Duodenal mucosa (tissue), 2 donors: ENCODE measurements around the gene NUDT15.
"Not testable (repeated sequence)": the region's sequence is repeated elsewhere in the genome, so short reads cannot be mapped to it uniquely, and the experiment has no call there.

Source experiments
- H3K27ac ChIP-seq: one replicate; pipeline ENCODE4 v1.7.0; 2013; ENCODE audit warnings: low read depth, low read length
- H3K27me3 ChIP-seq, 2 donors: one replicate each; pipeline ENCODE4 v1.7.0; 2013; ENCODE audit warnings: low read length in 2 of 2, control low read depth in 1 of 2; ENCODE audit not compliant: insufficient read depth in 2 of 2, control insufficient read depth in 1 of 2
- H3K36me3 ChIP-seq, 2 donors: one replicate each; pipeline ENCODE4 v1.7.0; 2013; ENCODE audit warnings: low read length in 2 of 2, control low read depth in 1 of 2; ENCODE audit not compliant: insufficient read depth in 2 of 2, control insufficient read depth in 1 of 2
- H3K4me1 ChIP-seq, 2 donors: one replicate each; pipeline ENCODE4 v1.7.0; 2013; ENCODE audit warnings: low read length in 2 of 2, control low read depth in 1 of 2; ENCODE audit not compliant: insufficient read depth in 2 of 2, control insufficient read depth in 1 of 2
- H3K4me3 ChIP-seq, 2 donors: one replicate each; pipeline ENCODE4 v1.7.0; 2013; ENCODE audit warnings: low read length in 2 of 2, low read depth in 1 of 2
- H3K9ac ChIP-seq, 2 donors: one replicate each; pipeline ENCODE4 v1.7.0; 2013; ENCODE audit warnings: low read length in 2 of 2, low read depth in 1 of 2
- H3K9me3 ChIP-seq, 2 donors: one replicate each; pipeline ENCODE4 v1.7.0; 2013; ENCODE audit warnings: low read length in 2 of 2, control low read depth in 1 of 2; ENCODE audit not compliant: control insufficient read depth in 1 of 2

Gene NUDT15

DNA sequence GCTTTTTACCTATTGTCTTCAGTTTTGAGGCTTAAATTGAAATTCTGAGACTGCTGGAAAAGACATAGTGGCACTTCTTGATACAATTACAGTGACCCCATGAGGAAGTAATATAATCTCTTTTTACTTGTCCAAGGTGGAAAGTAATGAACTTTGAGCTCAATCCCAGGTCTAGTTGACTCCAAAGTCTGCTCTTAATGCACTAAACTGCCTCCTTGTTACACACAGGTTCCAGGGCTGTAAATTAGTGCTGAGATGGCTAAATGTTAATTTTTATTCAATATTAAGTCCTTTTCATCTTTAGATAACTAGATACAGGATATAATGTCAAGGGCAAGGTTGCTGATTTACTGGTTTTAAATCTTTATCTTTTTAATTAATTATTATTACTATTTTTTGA lies 2.5 kb downstream of the NUDT15 start:
- peaks cover 0 to 2% of the 10 kb centered on the region in 2 donors for H3K9me3 ChIP-seq
- H3K9ac ChIP-seq = no peak overlapping the region
- no peaks in the 10 kb centered on the region for H3K27me3 ChIP-seq
- no peak overlapping the region for H3K4me3 ChIP-seq
- peaks cover 36 to 37% of the 10 kb centered on the region in 2 donors for H3K4me1 ChIP-seq
- H3K27ac ChIP-seq = no peak overlapping the region
- peaks cover 2 to 14% of the 10 kb centered on the region in 2 donors for H3K36me3 ChIP-seq

- Histone ChIP-seq H3K36me3 (peaks cover under 1 to 14% of the 10 kb centered on the region in 2 donors), H3K9me3 (peaks cover 0 to 2% of the 10 kb centered on the region in 2 donors), H3K4me3 (no peak overlapping the region), H3K27ac (no peak overlapping the region), H3K9ac (no peak overlapping the region), H3K27me3 (no peaks in the 10 kb centered on the region), H3K4me1 (peaks cover 36 to 37% of the 10 kb centered on the region in 2 donors)
Measured at GRCh38 chr13:48040896-48041295, 3.4 kb downstream of the NUDT15 start.

- peaks cover 0 to 2% of the 10 kb centered on the region in 2 donors for H3K9me3 ChIP-seq
- no peaks in the 10 kb centered on the region for H3K27me3 ChIP-seq
- H3K4me1 ChIP-seq = peaks cover 28 to 29% of the 10 kb centered on the region in 2 donors
- no peak overlapping the region for H3K9ac ChIP-seq
- H3K36me3 ChIP-seq = peaks cover 2 to 14% of the 10 kb centered on the region in 2 donors
- no peak overlapping the region for H3K4me3 ChIP-seq
- H3K27ac ChIP-seq = no peak overlapping the region
Measured at GRCh38 chr13:48042894-48043293, 5.4 kb downstream of the NUDT15 start.

DNA sequence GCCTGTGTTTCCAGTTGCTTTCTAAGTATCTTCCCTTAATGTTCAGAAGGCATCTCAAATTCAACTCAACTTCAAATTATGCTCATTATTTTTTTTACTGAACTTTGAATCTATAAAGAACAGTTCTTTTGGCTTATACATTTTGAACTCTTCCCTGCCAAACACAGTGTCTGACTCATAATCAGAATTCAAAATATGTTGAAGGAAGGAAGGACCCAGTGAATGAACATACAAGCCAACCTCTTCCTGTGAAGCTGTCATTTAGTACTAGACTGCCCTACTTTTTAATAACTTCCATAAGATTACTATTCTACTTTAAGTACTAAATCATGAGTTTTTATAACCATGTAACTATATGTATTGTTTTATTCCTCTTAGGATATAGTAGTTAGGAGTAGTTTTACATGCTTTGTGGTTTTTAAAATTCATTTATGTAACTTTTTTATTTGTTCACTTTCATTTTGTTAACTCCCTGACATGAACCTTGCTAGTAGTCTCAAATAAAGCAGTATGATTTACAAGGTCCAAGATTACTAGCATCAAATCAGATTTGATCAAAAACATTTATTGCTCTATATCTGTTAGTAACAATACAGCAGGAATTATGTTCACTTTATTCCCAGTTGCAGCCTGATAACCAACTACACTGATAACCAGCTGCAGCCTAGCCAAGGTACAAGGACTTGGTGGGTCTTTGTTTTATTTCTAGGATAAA lies 6.4 kb downstream of the NUDT15 start:
- Histone ChIP-seq H3K4me3 (no peak overlapping the region), H3K36me3 (peaks cover 3 to 17% of the 10 kb centered on the region in 2 donors), H3K27me3 (no peaks in the 10 kb centered on the region), H3K9me3 (peaks cover 0 to 2% of the 10 kb centered on the region in 2 donors), H3K9ac (no peak overlapping the region), H3K4me1 (peaks cover 22 to 25% of the 10 kb centered on the region in 2 donors), H3K27ac (no peak overlapping the region)

DNA sequence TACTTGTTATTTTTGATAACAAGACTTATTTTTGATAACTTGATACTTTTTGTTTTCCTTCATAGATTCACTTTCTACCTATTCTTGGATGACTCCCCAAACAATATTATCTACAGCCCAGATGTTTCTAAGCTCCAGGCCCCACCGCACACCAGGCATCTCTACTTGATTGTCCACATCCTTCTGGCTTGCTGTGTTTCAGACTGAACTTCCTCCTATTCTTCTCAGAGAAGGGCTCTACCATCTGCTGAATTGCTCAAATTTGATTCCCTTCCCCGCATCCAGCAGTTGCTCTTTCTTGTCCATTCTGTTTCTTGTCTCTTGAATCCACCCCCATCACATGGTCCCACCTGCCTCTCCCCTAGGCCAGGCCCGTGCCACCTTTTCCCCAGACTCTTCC lies 13.0 kb downstream of the NUDT15 start:
- H3K27ac ChIP-seq = no peak overlapping the region
- no peaks in the 10 kb centered on the region for H3K27me3 ChIP-seq
- peaks cover 16 to 41% of the 10 kb centered on the region in 2 donors for H3K36me3 ChIP-seq
- H3K4me1 ChIP-seq = no peaks in the 10 kb centered on the region
- H3K9ac ChIP-seq = no peak overlapping the region
- no peaks in the 10 kb centered on the region for H3K9me3 ChIP-seq
- H3K4me3 ChIP-seq = no peak overlapping the region

- Histone ChIP-seq H3K9ac (no peak overlapping the region), H3K27ac (no peak overlapping the region), H3K4me1 (no peaks in the 10 kb centered on the region), H3K4me3 (no peak overlapping the region), H3K9me3 (no peaks in the 10 kb centered on the region), H3K27me3 (no peaks in the 10 kb centered on the region), H3K36me3 (peaks cover 13 to 34% of the 10 kb centered on the region in 2 donors)
Measured at GRCh38 chr13:48054601-48055000, 17.1 kb downstream of the NUDT15 start.

- Histone ChIP-seq H3K4me1 (no peaks in the 10 kb centered on the region), H3K4me3 (no peak overlapping the region), H3K27me3 (no peaks in the 10 kb centered on the region), H3K36me3 (peaks cover 13 to 31% of the 10 kb centered on the region in 2 donors), H3K9me3 (no peaks in the 10 kb centered on the region), H3K27ac (no peak overlapping the region), H3K9ac (no peak overlapping the region)
Measured at GRCh38 chr13:48055712-48056111, 18.2 kb downstream of the NUDT15 start.

GRCh38 chr13:48058536-48058935 lies 21.0 kb downstream of the NUDT15 start:
- not testable (repeated sequence) for H3K27me3 ChIP-seq, H3K27ac ChIP-seq, H3K4me3 ChIP-seq, H3K9ac ChIP-seq, H3K9me3 ChIP-seq, H3K4me1 ChIP-seq, H3K36me3 ChIP-seq

GRCh38 chr13:48059951-48060350 lies 22.4 kb downstream of the NUDT15 start:
- not testable (repeated sequence) for H3K27ac ChIP-seq, H3K27me3 ChIP-seq, H3K4me3 ChIP-seq, H3K9me3 ChIP-seq, H3K4me1 ChIP-seq, H3K9ac ChIP-seq, H3K36me3 ChIP-seq

- Histone ChIP-seq H3K4me3 (no peak overlapping the region), H3K4me1 (no peaks in the 10 kb centered on the region), H3K9me3 (peaks cover 21 to 35% of the 10 kb centered on the region in 2 donors), H3K27me3 (no peaks in the 10 kb centered on the region), H3K36me3 (peaks cover 28 to 48% of the 10 kb centered on the region in 2 donors), H3K9ac (no peak overlapping the region), H3K27ac (no peak overlapping the region)
Measured at GRCh38 chr13:48066310-48066989, 28.9 kb downstream of the NUDT15 start.
